Right ventricle myocardium superior (tissue), 1 donor: ENCODE results near the gene GP1BB. TPM values are rescaled to one million over a fixed set of nuclear protein-coding genes. Genes with fewer than 3 reads are reported as not detected.

Experiments
- ATAC-seq: fragments of 200-7000 bp; cut with Tn5 transposase; one replicate; pipeline ENCODE4 v1.9.1; 2020; ENCODE audit warnings: mild to moderate bottlenecking; ENCODE audit not compliant: poor library complexity
- DNase-seq: peaks from one replicate; pipeline ENCODE4 v3.0.0-alpha.2; 2020
- intact Hi-C: fragments of 100-400 bp; cut with DNase I; formaldehyde crosslinking; loops from one replicate; pipeline ENCODE4 v1.11.2; 2022
- total RNA-seq: library from RNA; stranded (reverse); fragmentation: NEBNext Ultra II Directional; extraction: Animal tissue kit (Norgen Biotek cat#: 25700); gene quantifications from one replicate; pipeline ENCODE4 v1.2.1, GENCODE V29; 2021
- donor health status: DM: no; HTN: yes; CAD: no; lungs with severe emphysema.

Gene GP1BB
- total RNA-seq, 1 donor from 2014 or later = not detected

DNA sequence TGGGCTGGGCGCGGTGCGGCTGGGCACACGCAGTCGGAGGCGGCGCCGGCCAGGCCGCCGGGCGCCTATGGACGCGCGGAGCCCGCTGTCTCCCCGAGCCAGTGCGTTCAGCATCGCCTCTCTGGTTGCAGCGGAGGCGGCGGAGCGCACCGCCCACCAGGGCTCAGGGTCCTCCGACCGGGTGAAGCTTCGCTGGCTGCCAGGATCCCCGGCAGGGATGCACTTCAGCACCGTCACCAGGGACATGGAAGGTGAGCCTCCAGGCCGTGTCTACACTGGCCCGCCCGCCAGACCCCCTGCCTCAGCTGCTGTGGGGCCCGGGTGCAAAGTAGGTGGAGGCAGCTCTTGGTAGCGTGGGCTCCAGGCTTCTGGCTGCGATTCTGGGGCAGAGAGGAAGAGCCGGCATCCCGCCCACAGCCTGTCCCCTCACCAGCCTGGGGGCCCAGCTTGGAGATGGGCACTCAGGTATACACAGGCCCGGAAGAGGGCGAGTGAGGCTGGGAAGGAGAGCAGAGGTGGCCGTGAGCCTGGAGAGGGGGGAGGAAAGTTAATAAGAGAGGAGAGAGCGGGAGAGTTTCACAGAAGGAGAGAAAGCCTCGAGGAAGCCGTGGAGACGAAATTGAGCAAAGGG is 36.2 kb downstream of the GP1BB start:
- no peak for DNase-seq
- ATAC-seq = no peak
- intact Hi-C loops = no loop called here

- no peak for DNase-seq
- ATAC-seq = no peak
- intact Hi-C loops = no loop called here
These were observed 37.0 kb downstream of the GP1BB start, which contains the start of gene TBX1 for GRCh38 chr22:19760058-19760950. Gene TBX1, plus strand, starts transcription at chr22:19760778. Its CDS starts 66 bp downstream, at chr22:19760844.

DNA sequence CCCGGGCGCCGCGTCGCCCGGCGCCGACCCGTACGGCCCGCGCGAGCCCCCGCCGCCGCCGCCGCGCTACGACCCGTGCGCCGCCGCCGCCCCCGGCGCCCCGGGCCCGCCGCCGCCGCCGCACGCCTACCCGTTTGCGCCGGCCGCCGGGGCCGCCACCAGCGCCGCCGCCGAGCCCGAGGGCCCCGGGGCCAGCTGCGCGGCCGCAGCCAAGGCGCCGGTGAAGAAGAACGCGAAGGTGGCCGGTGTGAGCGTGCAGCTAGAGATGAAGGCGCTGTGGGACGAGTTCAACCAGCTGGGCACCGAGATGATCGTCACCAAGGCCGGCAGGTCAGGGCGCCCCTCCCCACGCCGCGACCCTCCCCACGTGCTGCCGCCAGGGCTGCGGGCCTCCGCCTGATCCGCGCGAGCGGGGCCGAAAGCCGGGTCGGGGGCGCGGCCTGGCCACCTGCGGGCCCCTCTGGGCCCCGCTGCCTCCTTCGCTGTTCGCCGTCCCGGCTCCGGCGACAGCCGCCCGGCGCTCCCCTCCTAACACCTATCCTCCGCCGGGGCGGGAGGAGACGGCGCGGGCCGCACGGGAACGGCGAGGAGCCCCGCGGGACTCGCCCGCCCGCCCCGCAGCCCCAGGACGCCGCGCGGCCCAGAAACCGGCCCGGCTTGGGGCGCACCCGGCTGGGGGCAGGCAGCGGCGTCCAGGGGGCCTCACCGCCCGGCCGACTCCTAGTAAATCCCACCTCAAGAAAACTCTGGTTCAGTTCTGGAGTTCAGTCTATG is 37.8 kb downstream of the GP1BB start:
- DNase-seq (no peak), ATAC-seq (no peak)
- intact Hi-C loops = no loop called here

DNA sequence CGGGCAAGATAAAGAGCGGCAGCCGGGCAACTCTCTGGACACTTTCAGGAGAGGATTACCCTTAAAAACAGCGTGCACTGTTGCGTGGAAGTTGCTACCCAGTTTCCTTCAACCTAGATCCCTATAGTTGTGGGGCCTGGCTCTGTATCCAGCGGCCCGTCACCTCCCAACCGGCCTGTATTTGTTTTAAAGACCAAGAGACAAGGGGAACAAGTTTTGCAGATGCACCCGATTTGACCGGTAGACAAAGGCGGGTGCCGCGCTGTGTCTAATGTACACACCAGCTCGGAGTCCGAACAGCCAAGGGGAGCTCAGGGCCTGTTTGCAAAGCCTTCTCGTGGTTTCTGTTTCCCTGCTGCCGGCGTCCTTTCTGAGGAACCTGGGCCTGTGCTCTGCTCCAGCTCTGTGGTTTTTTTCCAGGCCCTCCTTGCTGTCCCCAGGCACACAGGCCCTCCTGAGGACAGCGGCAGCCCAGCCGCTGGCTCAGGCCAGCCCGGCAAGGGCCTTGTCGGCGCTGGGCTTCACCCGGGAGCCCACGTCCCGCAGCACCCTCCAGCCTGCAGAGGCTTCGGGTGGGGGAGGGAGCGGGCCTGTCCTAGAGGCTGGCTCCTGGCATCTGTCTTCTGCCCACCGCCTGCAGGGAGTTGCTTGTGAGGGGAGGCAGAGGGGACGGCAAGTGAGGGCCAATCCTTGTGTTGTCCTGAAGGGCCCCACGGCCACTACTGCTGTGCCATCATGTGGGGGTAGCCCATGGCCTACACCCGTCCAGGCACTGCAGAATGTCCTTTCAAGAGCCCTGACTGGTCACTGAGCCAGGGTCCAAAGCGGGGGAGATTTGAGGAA is 38.6 kb downstream of the GP1BB start:
- intact Hi-C loops = no loop called here
- ATAC-seq (no peak), DNase-seq (no peak)

DNA sequence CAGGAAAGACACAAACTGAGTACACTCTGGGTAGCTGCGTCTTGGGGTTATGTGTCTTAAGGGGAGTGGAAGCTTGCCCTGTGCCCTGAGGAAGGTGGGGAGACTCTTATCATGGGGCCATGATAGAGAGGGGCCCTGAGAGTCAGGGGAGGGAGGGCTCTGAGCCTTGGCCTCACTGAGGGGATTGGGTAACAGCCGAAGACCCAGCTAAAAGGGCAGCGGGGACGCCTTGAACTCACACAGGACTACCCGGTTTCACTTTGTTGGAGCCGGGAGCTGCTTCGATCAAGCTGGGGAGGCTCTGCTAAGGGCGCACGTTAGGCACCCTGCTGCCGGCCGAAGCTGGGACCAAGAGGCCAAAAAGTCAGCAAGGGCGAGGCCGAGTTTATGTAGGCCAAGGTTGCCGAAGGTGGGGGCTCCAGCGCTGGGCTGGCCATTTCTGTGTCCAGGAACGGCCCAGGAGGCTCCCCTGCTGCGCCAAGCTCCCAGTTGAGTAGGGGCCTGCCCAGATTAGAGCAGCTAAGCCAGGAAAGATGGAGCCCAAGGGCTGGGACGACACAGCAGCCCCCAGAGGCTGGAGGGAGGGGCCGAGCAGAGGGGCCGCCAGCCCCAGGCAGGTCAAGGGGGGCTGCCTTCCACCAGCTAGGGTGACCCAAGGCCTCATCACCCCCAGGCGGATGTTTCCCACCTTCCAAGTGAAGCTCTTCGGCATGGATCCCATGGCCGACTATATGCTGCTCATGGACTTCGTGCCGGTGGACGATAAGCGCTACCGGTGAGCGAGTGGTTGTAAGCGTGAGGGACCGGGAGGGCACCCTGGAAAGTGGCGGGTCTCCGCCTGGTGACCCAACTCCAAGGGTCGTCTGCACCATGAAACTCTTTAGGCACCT is 39.5 kb downstream of the GP1BB start:
- DNase-seq (no peak), ATAC-seq (no peak)
- intact Hi-C loops = no loop called here

GRCh38 chr22:19763458-19764298 is 40.3 kb downstream of the GP1BB start:
- DNase-seq (no peak), ATAC-seq (no peak)
- intact Hi-C loops = no loop called here

GRCh38 chr22:19764299-19764593 is 40.9 kb downstream of the GP1BB start:
- ATAC-seq (no peak), DNase-seq (no peak)
- intact Hi-C loops = no loop called here

GRCh38 chr22:19764636-19765476 is 41.5 kb downstream of the GP1BB start:
- no peak for DNase-seq
- intact Hi-C loops = no loop called here
- no peak for ATAC-seq

- peak; percentile 53 for DNase-seq
- intact Hi-C loops = no loop called here
- peak; percentile 66 for ATAC-seq
These were observed 42.3 kb downstream of the GP1BB start for GRCh38 chr22:19765477-19766239.

DNA sequence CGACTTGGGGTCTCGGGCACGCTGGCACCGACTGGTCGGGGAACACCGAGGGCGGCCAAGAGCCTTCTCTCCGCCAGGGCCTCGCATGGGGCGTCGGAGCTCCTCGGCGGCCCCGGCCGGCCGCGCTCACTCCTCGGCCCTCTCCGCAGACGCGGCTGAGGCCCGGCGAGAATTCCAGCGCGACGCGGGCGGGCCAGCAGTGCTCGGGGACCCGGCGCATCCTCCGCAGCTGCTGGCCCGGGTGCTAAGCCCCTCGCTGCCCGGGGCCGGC is 42.8 kb downstream of the GP1BB start:
- intact Hi-C loops = no loop called here
- ATAC-seq = no peak
- DNase-seq = no peak

DNA sequence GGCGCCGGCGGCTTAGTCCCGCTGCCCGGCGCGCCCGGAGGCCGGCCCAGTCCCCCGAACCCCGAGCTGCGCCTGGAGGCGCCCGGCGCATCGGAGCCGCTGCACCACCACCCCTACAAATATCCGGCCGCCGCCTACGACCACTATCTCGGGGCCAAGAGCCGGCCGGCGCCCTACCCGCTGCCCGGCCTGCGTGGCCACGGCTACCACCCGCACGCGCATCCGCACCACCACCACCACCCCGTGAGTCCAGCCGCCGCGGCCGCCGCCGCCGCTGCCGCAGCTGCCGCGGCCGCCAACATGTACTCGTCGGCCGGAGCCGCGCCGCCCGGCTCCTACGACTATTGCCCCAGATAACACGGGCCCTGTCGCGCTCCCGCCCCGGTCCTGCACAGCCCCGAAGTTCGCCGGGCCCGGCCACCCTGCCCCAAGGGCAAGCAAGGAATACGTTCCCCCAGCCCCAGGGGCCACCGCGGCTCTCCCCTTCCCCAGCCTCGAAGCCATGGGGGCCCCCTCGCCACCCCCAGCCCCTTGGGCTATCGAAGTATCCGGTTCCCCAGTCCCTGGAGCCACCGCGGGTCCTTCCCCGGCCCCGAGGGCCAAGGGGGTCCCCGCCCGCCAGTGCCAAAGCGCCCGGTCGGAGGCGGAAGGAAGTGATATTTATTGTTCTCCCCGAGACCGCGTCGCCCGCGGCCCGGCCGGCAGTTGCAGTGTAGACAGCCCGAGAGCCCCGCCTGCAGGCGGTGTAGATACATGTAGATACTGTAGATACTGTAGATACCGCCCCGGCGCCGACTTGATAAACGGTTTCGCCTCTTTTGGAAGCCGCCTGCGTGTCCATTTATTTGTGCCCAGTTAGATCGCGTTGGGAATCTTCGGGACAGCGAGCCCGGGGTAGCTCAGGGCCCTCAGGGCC is 43.4 kb downstream of the GP1BB start:
- DNase-seq (peak; percentile 82), ATAC-seq (peak; percentile 76)
- intact Hi-C loops = no loop called here

- peak; percentile 42 for ATAC-seq
- intact Hi-C loops = no loop called here
- peak; percentile 79 for DNase-seq
These were observed 44.3 kb downstream of the GP1BB start for GRCh38 chr22:19767427-19768341.

DNA sequence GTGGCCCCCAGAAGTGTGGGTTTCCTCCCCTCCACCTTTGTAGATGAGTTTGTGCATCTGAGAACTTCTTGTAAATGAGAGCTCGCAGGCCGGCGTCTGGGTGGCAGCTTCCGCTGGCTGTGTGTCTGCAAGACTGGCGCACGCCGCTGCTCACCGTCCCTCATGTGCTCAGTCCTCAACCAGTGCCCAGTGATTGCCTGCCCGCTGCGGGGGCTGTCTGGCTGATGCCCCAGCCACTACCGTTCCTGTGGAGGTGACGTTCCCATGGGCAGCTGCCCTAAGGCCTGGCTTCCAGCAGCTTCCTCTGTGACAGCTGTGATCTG is 46.0 kb downstream of the GP1BB start:
- DNase-seq (peak; percentile 36), ATAC-seq (no peak)
- intact Hi-C loops = no loop called here
